ENCODE measurements around the gene CNPY1.

CNPY1 gene

GRCh38 chr7:155495440-155496248 lies 50.7 kb downstream of the CNPY1 start:
- peaks cover 47% of the 10 kb centered on the region for H3K27me3 Mint-ChIP-seq (ENCODE audit: low read depth)
- peaks cover 4% of the 10 kb centered on the region for H3K4me1 Mint-ChIP-seq (ENCODE audit: low read depth)
- no peak overlapping the region for H3K27ac Mint-ChIP-seq
- DNase-seq (ENCODE audit: low spot score) = no peak
- H3K36me3 Mint-ChIP-seq (ENCODE audit: low read depth) = no peaks in the 10 kb centered on the region
- H3K9me3 Mint-ChIP-seq = no peaks in the 10 kb centered on the region
- H3K4me3 Mint-ChIP-seq = no peak overlapping the region

- Mint-ChIP-seq H3K4me3 (no peak overlapping the region), H3K27me3 (ENCODE audit: low read depth) (peaks cover 43% of the 10 kb centered on the region), H3K4me1 (ENCODE audit: low read depth) (peaks cover 7% of the 10 kb centered on the region), H3K9me3 (no peaks in the 10 kb centered on the region), H3K27ac (no peak overlapping the region), H3K36me3 (ENCODE audit: low read depth) (no peaks in the 10 kb centered on the region)
- DNase-seq (ENCODE audit: low spot score) = no peak
Measured at GRCh38 chr7:155494551-155494950, 51.8 kb downstream of the CNPY1 start.

- H3K9me3 Mint-ChIP-seq = no peaks in the 10 kb centered on the region
- peaks cover 41% of the 10 kb centered on the region for H3K27me3 Mint-ChIP-seq (ENCODE audit: low read depth)
- no peak overlapping the region for H3K27ac Mint-ChIP-seq
- H3K4me3 Mint-ChIP-seq = no peak overlapping the region
- DNase-seq (ENCODE audit: low spot score) = no peak
- H3K36me3 Mint-ChIP-seq (ENCODE audit: low read depth) = no peaks in the 10 kb centered on the region
- H3K4me1 Mint-ChIP-seq (ENCODE audit: low read depth) = peaks cover 9% of the 10 kb centered on the region
Measured at GRCh38 chr7:155493744-155494538, 52.4 kb downstream of the CNPY1 start.

- H3K27ac Mint-ChIP-seq = no peak overlapping the region
- peak overlapping the region; percentile 27 for H3K4me3 Mint-ChIP-seq
- H3K4me1 Mint-ChIP-seq (ENCODE audit: low read depth) = peaks cover 13% of the 10 kb centered on the region
- DNase-seq (ENCODE audit: low spot score) = no peak
- peaks cover 34% of the 10 kb centered on the region for H3K27me3 Mint-ChIP-seq (ENCODE audit: low read depth)
- no peaks in the 10 kb centered on the region for H3K9me3 Mint-ChIP-seq
- no peaks in the 10 kb centered on the region for H3K36me3 Mint-ChIP-seq (ENCODE audit: low read depth)
Measured at GRCh38 chr7:155491812-155492211, 54.5 kb downstream of the CNPY1 start.

- H3K36me3 Mint-ChIP-seq (ENCODE audit: low read depth) = no peaks in the 10 kb centered on the region
- H3K27me3 Mint-ChIP-seq (ENCODE audit: low read depth) = peaks cover 34% of the 10 kb centered on the region
- peak overlapping the region; percentile 77 for H3K27ac Mint-ChIP-seq
- H3K4me1 Mint-ChIP-seq (ENCODE audit: low read depth) = peaks cover 13% of the 10 kb centered on the region
- peak overlapping the region; percentile 69 for H3K4me3 Mint-ChIP-seq
- DNase-seq (ENCODE audit: low spot score) = no peak
- no peaks in the 10 kb centered on the region for H3K9me3 Mint-ChIP-seq
Measured at GRCh38 chr7:155490697-155491628, 55.4 kb downstream of the CNPY1 start.

- H3K4me3 Mint-ChIP-seq = peak overlapping the region; percentile 69
- peaks cover 34% of the 10 kb centered on the region for H3K27me3 Mint-ChIP-seq (ENCODE audit: low read depth)
- no peaks in the 10 kb centered on the region for H3K36me3 Mint-ChIP-seq (ENCODE audit: low read depth)
- H3K27ac Mint-ChIP-seq = no peak overlapping the region
- DNase-seq (ENCODE audit: low spot score) = no peak
- peaks cover 13% of the 10 kb centered on the region for H3K4me1 Mint-ChIP-seq (ENCODE audit: low read depth)
- H3K9me3 Mint-ChIP-seq = no peaks in the 10 kb centered on the region
Measured at GRCh38 chr7:155489862-155490696, 56.3 kb downstream of the CNPY1 start.

GRCh38 chr7:155489158-155489840 lies 57.1 kb downstream of the CNPY1 start:
- Mint-ChIP-seq H3K4me1 (ENCODE audit: low read depth) (peaks cover 13% of the 10 kb centered on the region), H3K4me3 (no peak overlapping the region), H3K27ac (no peak overlapping the region), H3K36me3 (ENCODE audit: low read depth) (no peaks in the 10 kb centered on the region), H3K9me3 (no peaks in the 10 kb centered on the region), H3K27me3 (ENCODE audit: low read depth) (peaks cover 34% of the 10 kb centered on the region)
- DNase-seq (ENCODE audit: low spot score) = no peak

GRCh38 chr7:155488483-155489127 lies 57.8 kb downstream of the CNPY1 start:
- H3K4me3 Mint-ChIP-seq = no peak overlapping the region
- DNase-seq (ENCODE audit: low spot score) = no peak
- peaks cover 37% of the 10 kb centered on the region for H3K27me3 Mint-ChIP-seq (ENCODE audit: low read depth)
- no peaks in the 10 kb centered on the region for H3K9me3 Mint-ChIP-seq
- H3K4me1 Mint-ChIP-seq (ENCODE audit: low read depth) = peaks cover 13% of the 10 kb centered on the region
- no peak overlapping the region for H3K27ac Mint-ChIP-seq
- no peaks in the 10 kb centered on the region for H3K36me3 Mint-ChIP-seq (ENCODE audit: low read depth)

- no peak for DNase-seq (ENCODE audit: low spot score)
- Mint-ChIP-seq H3K27me3 (ENCODE audit: low read depth) (peaks cover 37% of the 10 kb centered on the region), H3K36me3 (ENCODE audit: low read depth) (no peaks in the 10 kb centered on the region), H3K4me3 (no peak overlapping the region), H3K27ac (no peak overlapping the region), H3K9me3 (no peaks in the 10 kb centered on the region), H3K4me1 (ENCODE audit: low read depth) (peaks cover 15% of the 10 kb centered on the region)
Measured at GRCh38 chr7:155487509-155488482, 58.6 kb downstream of the CNPY1 start.

GRCh38 chr7:155486783-155487508 lies 59.4 kb downstream of the CNPY1 start:
- Mint-ChIP-seq H3K36me3 (ENCODE audit: low read depth) (no peaks in the 10 kb centered on the region), H3K27me3 (ENCODE audit: low read depth) (peaks cover 40% of the 10 kb centered on the region), H3K4me3 (no peak overlapping the region), H3K9me3 (no peaks in the 10 kb centered on the region), H3K4me1 (ENCODE audit: low read depth) (peaks cover 15% of the 10 kb centered on the region), H3K27ac (no peak overlapping the region)
- DNase-seq (ENCODE audit: low spot score) = no peak
